NCI-H1105 treated with DMSO at 0.1 percent for 48 hours (cell line): ENCODE results near the gene SCO2.
A peak's percentile ranks its signal among the peaks of the same experiment; 100 is the strongest.

Experiments
- DNase-seq: peaks from one replicate; lab custom pipeline; 2025; lab: John Stamatoyannopoulos, UW

The SCO2 gene

DNA sequence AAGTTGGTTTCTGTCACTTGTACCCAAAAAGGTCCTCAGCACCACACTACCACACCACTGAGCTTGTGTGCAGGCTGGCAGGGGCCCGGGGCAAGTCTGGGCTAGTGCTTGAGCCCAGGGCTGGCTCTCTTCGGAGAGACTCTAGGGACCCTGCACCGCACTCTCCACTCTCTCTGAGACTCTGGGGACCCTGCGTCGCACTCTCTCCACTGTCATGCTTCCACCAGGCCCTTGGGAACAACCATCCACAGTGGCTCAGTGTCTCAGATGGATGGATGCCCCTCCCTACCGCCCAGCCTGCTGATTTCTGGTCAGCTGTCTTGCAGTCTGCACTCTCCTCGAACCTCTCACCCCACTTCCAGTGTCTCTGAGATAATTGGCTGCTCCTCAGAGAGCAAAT, 48.5 kb downstream of the SCO2 start:
- DNase-seq, result no peak

DNA sequence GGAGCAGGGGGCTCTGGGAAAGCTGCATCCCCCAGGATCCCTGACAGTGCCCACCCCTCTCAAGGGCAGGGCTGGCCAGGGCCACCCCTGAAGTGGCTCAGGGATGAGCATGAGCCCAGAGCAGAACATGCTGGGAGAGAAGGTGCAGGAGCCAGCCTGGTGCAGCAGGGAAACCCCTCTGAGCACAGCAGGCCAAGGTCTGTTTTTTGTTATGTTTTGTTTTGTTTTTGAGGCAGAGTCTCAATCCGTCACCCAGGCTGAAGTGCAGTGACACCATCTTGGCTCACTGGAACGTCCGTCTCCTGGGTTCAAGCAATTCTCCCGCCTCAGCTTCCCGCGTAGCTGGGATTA, 49.8 kb downstream of the SCO2 start:
- DNase-seq, result no peak

DNA sequence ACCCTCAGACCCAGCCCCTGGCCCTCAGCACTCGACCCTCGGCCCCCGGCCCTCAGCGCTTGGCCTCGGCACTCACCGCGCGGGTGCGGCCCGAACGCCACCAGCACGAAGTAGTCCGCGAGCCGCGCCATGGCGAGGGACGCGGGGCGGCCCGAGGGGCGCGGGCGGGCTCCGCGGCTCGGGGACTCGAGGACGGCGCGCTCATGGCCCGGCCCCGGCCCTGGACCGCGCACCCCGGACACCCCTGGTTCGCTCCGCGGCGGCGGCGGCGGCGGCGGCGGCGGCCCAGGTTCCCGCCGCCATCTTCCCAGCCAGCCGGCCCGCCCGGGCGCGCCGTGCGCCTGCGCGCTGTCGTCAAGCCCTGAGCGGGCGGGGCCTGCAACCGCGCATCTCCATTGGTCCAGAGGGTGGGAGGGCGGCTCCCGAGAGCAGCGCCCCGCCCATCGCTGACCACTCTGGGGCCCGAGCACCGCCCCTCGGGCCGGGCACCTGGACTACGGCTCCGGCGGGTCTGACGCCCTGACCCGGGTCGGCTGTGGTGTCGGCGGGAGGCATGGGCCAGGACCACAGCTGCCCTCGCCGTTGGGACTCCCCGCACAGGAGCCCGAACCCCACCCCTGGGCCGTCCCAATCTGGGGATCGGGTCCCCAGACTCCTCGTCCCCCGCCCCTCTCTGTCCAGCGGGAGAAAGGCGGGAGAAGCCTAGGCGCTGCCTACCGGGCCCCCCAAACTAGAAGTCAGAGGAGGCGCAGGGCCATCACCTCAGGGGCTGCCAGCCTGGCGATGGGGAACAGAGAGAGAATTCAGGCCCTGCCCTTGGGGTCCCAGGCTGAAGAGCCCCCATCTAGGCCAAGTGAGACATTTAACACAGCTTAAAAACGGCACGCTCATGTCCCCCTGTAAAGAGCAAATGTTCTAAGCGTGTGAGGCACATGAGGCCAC, 50.4 kb downstream of the SCO2 start, which contains the start of gene SBF1:
TSS of gene SBF1 (minus strand) at position 326 of the 942 bp plus-strand sequence. CDS start at position 131, 195 bp downstream.
- peak; percentile 73 for DNase-seq

DNA sequence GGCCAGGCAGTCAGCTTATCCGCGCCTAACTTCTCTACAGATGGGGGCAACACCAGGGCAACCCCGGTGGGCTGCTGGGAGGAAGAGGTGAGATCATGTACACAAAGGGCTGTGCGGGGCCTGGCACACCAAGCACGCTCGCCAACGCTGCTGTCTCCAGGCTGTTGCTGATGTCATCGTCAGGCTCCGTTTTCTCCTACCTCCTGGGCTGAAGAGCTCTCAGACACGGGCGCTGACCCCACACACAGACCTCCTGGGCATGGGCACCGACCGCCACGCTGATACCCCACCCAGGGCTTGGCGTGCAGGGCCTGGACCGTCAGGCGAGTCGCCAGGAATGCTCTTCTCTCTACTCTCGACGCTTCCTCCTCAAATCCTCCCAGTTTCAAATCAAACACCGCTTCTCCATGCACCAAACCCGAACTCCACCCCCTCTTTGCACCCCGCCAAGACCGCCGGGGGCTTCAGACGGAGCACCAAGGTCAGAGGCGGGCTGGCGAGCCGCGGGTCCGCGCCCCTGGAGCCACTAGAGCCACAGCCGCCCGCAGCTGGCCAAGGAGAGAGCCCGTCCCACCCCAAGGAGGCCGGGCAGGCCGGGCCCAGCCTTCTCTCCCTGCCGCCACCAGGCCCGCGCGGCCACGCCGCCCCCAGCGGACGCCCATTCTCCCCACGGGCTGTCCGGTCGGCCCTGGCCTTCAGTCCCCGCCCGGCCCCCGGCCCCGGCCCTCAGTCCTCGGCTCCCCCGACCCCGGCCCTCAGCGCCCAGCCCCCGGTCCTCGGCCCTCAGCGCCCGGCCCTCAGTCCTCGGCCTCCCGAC, 51.3 kb downstream of the SCO2 start:
- no peak for DNase-seq
